Adrenal gland (tissue), 12 donors: ENCODE data around the gene TTLL11. TPM values are rescaled to one million over a fixed set of nuclear protein-coding genes. Genes with fewer than 3 reads are reported as not detected.

Experiments
- DNase-seq, 7 donors: peaks; one replicate each; pipeline ENCODE4 v3.0.0-alpha.2; 2019 to 2020
- H3K27ac ChIP-seq, 5 donors: fragments of 200-600 bp; sonication (generic) in 4 of 5; 1 replicate in 3 of 5; 2 replicates in 2 of 5; pipeline versions ENCODE4 v1.5.1 to v1.8.0; 2016 to 2020; ENCODE audit warnings: mild to moderate bottlenecking in 1 of 5
- H3K27me3 ChIP-seq: fragments of 200-600 bp; 2 replicates; pipeline ENCODE4 v1.8.0; 2021
- H3K36me3 ChIP-seq, 2 donors: fragments of 200-600 bp; replicated peaks in 1 of 2; 1 replicate in 1 of 2; 2 replicates in 1 of 2; pipeline versions ENCODE4 v1.5.1 to v1.8.0; 2018 to 2022
- H3K4me1 ChIP-seq, 2 donors: fragments of 200-600 bp; replicated peaks in 1 of 2; 1 replicate in 1 of 2; 2 replicates in 1 of 2; pipeline versions ENCODE4 v1.5.1 to v1.8.0; 2018 to 2021
- H3K4me3 ChIP-seq, 4 donors: fragments of 200-600 bp; sonication (generic) in 3 of 4; one replicate each; pipeline ENCODE4 v1.5.1; 2016 to 2018
- H3K9me3 ChIP-seq, 3 donors: fragments of 200-600 bp; sonication (generic) in 1 of 3; replicated peaks in 1 of 3; 1 replicate in 2 of 3; 2 replicates in 1 of 3; pipeline versions ENCODE4 v1.5.1 to v1.8.0; 2016 to 2021
- POLR2A ChIP-seq, 2 donors: fragments of 450-650 bp; IDR thresholded peaks; one replicate each; pipeline ENCODE4 v1.6.1; 2017; ENCODE audit warnings: antibody characterized with exemption in 2 of 2, mild to moderate bottlenecking in 2 of 2, moderate library complexity in 1 of 2
- WGBS, 4 donors: extraction: QIAGEN DNeasy Blood & Tissue Kit in 2 of 4; methylation state at CpG; one replicate each; pipeline versions ENCODE4 v1.1.5 to v1.1.7; 2013 to 2017; 5-methylcytosine and 5-hydroxymethylcytosine counted together
- intact Hi-C, 2 donors: fragments of 100-400 bp; cut with DNase I; formaldehyde crosslinking; loops; one replicate each; pipeline versions ENCODE4 v1.14.1 to v1.15.0; 2022 to 2023
- polyA plus RNA-seq, 3 donors: library from polyadenylated mRNA; stranded (reverse); fragments of 200-250 nt in 2 of 3; fragments of 350-450 nt in 1 of 3; fragmentation: Illumina TruSeq in 1 of 3; extraction: RNeasy Lipid Tissue Mini Kit (QIAGEN cat#74804) in 1 of 3; gene quantifications; one replicate each; pipeline ENCODE4 v1.2.3, GENCODE V29; 2013 to 2014
- total RNA-seq, 9 donors: library from RNA; depleted of rRNA in 4 of 9; stranded (reverse); fragments of >200 nt in 4 of 9; fragments of 120-200 nt in 1 of 9; fragmentation: NEBNext Ultra II Directional in 1 of 9; extraction: Animal tissue kit (Norgen Biotek cat#: 25700) in 1 of 9; gene quantifications; one replicate each; pipeline versions ENCODE4 v1.1.0 to v1.2.4, GENCODE V29; 2013 to 2023
- TF ChIP-seq, protein P1 (sequence below), 6 experiments: fragments of 450-650 bp in 4 of 6; fragments of 200-600 bp in 2 of 6; sonication (generic) in 1 of 6; IDR thresholded peaks; 1 replicate in 5 of 6; 2 replicates in 1 of 6; pipeline versions ENCODE4 v1.5.1 to v1.8.0; 2016 to 2021; ENCODE audit warnings: antibody characterized with exemption in 6 of 6, mild to moderate bottlenecking in 2 of 6, moderate library complexity in 1 of 6
- donor health status: healthy with polysubstance abuse.
- donor health status: Bipolar disorder and iron deficiency.
- donor health status: DM: yes; HTN: yes; CAD: no.
- donor health status: DM: no; HTN: no; CAD: no.
- donor health status: DM: no; HTN: no; CAD: no.
- donor health status: DM: yes; HTN: yes; CAD: no.

The TTLL11 gene
- total and polyA plus RNA-seq, 12 donors = 4.8 to 30.9 (median 13.7) TPM

DNA sequence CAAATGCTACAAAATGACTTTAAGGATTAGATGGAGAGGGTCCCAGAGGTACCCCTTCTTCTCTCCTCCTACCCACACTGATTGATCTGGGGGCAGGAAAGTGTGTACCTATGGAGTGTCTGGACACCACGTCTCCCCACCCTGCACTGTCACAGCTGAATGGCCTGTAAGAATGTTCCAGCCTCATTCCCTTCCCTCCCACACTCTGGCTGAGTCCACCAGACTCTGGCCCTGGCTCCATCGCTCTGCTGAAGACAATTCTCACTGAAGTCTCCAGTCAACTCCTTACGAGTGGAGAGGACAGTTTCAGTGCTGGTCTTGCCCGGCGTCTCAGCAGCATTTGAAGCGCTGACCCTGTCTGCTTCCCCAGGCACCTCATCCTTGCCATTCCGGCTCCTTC, 105.8 kb downstream of the TTLL11 start:
- no peaks in the 10 kb centered on the region for H3K27me3 ChIP-seq
- DNase-seq = no peak
- no peak overlapping the region for H3K4me3 ChIP-seq
- no peak overlapping the region for H3K27ac ChIP-seq
- peaks cover 0 to 8% of the 10 kb centered on the region in 2 donors for H3K4me1 ChIP-seq
- 91 to 94% (median 93%) methylated on average over 7 of the region's 7 CpGs for WGBS, 4 donors
- intact Hi-C loops = loop anchor here in 1 of 2 donors (10.0 kb wide), 1 partner anchor 113 kb away; no protein-coding TSS in a partner anchor
- H3K9me3 ChIP-seq = no peaks in the 10 kb centered on the region
- TF ChIP-seq POLR2A (IDR thresholded peaks at IDR 0.05) = no peak
- TF ChIP-seq, protein P1, sequence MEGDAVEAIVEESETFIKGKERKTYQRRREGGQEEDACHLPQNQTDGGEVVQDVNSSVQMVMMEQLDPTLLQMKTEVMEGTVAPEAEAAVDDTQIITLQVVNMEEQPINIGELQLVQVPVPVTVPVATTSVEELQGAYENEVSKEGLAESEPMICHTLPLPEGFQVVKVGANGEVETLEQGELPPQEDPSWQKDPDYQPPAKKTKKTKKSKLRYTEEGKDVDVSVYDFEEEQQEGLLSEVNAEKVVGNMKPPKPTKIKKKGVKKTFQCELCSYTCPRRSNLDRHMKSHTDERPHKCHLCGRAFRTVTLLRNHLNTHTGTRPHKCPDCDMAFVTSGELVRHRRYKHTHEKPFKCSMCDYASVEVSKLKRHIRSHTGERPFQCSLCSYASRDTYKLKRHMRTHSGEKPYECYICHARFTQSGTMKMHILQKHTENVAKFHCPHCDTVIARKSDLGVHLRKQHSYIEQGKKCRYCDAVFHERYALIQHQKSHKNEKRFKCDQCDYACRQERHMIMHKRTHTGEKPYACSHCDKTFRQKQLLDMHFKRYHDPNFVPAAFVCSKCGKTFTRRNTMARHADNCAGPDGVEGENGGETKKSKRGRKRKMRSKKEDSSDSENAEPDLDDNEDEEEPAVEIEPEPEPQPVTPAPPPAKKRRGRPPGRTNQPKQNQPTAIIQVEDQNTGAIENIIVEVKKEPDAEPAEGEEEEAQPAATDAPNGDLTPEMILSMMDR (IDR thresholded peaks at IDR 0.05) = no peak
- no peaks in the 10 kb centered on the region for H3K36me3 ChIP-seq

DNA sequence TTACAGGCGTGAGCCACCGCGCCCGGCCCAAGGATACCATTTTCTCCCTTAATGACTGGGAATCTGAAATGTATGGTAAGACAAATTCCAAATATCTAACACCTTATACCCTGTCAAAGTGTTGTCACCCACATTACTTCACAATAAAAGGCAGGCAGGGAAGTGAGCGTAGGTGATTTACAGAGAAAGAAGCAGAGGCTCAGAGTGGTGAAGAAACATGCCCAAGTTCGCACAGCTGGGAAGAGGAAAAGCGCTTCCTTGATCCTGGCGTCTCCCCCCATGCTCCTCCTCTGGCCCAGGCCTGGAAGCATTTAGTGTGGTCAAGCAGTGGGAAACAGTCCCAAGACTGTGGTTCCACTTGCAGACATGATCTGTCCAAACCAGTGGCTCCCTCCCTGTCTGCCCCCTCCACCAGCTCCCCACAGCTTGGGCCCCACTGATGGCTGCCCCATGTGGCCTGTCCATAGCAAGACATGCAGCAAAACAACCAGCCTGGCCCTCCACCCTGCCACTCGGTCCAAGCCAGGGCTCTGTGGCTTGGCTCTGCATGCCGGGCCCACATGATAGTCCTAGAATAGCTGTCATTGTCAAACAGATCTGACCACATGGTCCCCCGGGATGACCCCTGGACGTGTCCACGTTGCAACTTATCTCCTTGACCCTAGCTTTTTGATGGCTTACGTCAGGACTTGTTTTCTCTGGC, 107.2 kb downstream of the TTLL11 start:
- TF ChIP-seq, protein P1 (IDR thresholded peaks at IDR 0.05) = no peak
- no peak for TF ChIP-seq POLR2A (IDR thresholded peaks at IDR 0.05)
- no peak overlapping the region for H3K4me3 ChIP-seq
- 76 to 90% (median 85%) methylated on average over 14 of the region's 14 CpGs for WGBS, 4 donors
- no peaks in the 10 kb centered on the region for H3K36me3 ChIP-seq
- H3K4me1 ChIP-seq = peaks cover 0 to 8% of the 10 kb centered on the region in 2 donors
- intact Hi-C loops = loop anchor here in 1 of 2 donors (10.0 kb wide), 1 partner anchor 111 kb away; no protein-coding TSS in a partner anchor
- no peaks in the 10 kb centered on the region for H3K27me3 ChIP-seq
- H3K27ac ChIP-seq = no peak overlapping the region
- DNase-seq = no peak
- H3K9me3 ChIP-seq = no peaks in the 10 kb centered on the region

DNA sequence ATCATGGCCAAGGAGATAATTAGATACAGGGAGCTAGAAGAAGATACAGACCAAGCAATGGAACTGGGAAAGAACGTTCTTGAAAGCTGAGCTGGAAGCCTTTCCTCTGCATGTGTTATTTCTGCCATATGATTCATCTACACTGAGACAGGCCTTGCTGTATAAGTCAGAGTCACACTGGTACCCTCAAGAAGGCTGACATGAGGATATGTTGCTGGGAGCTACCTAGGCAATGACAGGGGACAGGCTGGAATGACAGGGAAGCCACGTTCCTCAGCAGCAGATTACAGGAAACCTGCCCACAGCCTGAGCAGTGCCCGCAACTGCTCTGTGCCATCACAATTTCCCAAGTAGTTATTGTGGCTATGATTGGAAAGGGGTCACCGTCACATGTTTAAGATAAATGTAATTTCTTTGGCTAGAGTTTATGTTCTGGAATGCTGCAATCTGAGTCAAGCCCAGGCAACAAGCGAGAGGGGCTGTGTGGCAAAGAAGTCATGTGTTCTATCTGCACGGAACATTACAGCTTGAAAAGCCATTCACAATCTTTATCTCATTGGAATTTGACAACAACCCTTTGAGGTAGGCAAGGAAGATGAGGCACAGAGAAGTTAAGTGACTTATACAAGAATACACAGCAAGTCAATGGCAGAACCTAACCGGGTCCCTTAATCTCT, 108.2 kb downstream of the TTLL11 start:
- intact Hi-C loops = loop anchor here in 1 of 2 donors (10.0 kb wide), 1 partner anchor 110 kb away; no protein-coding TSS in a partner anchor

DNA sequence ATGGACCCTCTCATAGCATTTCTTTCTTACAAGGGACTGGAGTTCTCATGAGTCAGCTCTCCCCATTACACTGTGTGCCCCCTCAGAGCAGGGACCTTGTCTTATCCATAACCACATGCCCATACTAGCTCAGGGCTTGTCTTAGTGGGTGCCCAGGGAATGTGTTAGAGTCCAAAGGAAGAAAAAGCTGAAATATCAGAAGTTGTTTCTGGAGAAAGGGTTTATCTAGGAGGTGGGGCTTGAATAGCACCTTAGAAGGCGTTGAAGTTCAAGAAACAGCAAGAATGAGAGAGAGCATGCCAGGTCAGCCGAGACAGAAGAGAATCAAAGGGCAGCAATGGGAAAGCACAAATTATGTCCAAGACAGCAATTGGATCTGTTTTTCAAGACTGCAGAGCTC, 109.4 kb downstream of the TTLL11 start:
- no peak for DNase-seq
- 90 to 100% (median 96%) methylated on average over 2 of the region's 2 CpGs for WGBS, 4 donors
- Histone ChIP-seq H3K9me3 (no peaks in the 10 kb centered on the region), H3K27me3 (no peaks in the 10 kb centered on the region), H3K27ac (no peak overlapping the region), H3K36me3 (no peaks in the 10 kb centered on the region), H3K4me1 (peaks cover 0 to 8% of the 10 kb centered on the region in 2 donors), H3K4me3 (no peak overlapping the region)
- intact Hi-C loops = loop anchor here in 1 of 2 donors (10.0 kb wide), 1 partner anchor 109 kb away; no protein-coding TSS in a partner anchor
- TF ChIP-seq, protein P1 (IDR thresholded peaks at IDR 0.05) = no peak
- no peak for TF ChIP-seq POLR2A (IDR thresholded peaks at IDR 0.05)

More for the DNA sequence above, 108.2 kb downstream of the TTLL11 start:
- TF ChIP-seq, protein P1 (IDR thresholded peaks at IDR 0.05) = no peak
- TF ChIP-seq POLR2A (IDR thresholded peaks at IDR 0.05) = no peak
- H3K27ac ChIP-seq = peak overlapping the region in 1 of 5 donors; percentile 29
- no peaks in the 10 kb centered on the region for H3K36me3 ChIP-seq
- no peaks in the 10 kb centered on the region for H3K9me3 ChIP-seq
- 71 to 78% (median 75%) methylated on average over 7 of the region's 7 CpGs for WGBS, 4 donors
- no peak overlapping the region for H3K4me3 ChIP-seq
- H3K27me3 ChIP-seq = no peaks in the 10 kb centered on the region
- H3K4me1 ChIP-seq = peaks cover 0 to 8% of the 10 kb centered on the region in 2 donors
- DNase-seq = peak in 1 of 7 donors; percentile 58
